GF-D8 (cell line): ENCODE measurements around the gene RBMS2.
A peak's percentile ranks its signal among the peaks of the same experiment; 100 is the strongest.
"Not testable (repeated sequence)": the region's sequence is repeated elsewhere in the genome, so short reads cannot be mapped to it uniquely, and the experiment has no call there.

Experiments
- DNase-seq: peaks from one replicate; lab custom pipeline; 2025; lab: John Stamatoyannopoulos, UW

RBMS2 gene

GRCh38 chr12:56517854-56518253 lies 3.8 kb upstream of the RBMS2 start:
- no peak for DNase-seq

GRCh38 chr12:56518570-56518969 lies 3.0 kb upstream of the RBMS2 start:
- no peak for DNase-seq

GRCh38 chr12:56520048-56520447 lies 1.6 kb upstream of the RBMS2 start:
- no peak for DNase-seq

GRCh38 chr12:56520506-56520905 lies 1.1 kb upstream of the RBMS2 start:
- DNase-seq: no peak

GRCh38 chr12:56521209-56521589 lies 421 bp upstream of the RBMS2 start:
- DNase-seq: no peak

GRCh38 chr12:56522411-56523193 lies 982 bp downstream of the RBMS2 start:
- no peak for DNase-seq

GRCh38 chr12:56528846-56529245 lies 7.2 kb downstream of the RBMS2 start:
- DNase-seq: no peak

- DNase-seq: no peak
Measured at GRCh38 chr12:56529656-56530055, 8.0 kb downstream of the RBMS2 start.

GRCh38 chr12:56530390-56531055 lies 8.9 kb downstream of the RBMS2 start:
- DNase-seq: no peak

- no peak for DNase-seq
Measured at GRCh38 chr12:56537546-56537945, 15.9 kb downstream of the RBMS2 start.

GRCh38 chr12:56541631-56542030 lies 20.0 kb downstream of the RBMS2 start:
- DNase-seq: no peak

- no peak for DNase-seq
Measured at GRCh38 chr12:56542164-56542563, 20.5 kb downstream of the RBMS2 start.

- no peak for DNase-seq
Measured at GRCh38 chr12:56545023-56545604, 23.5 kb downstream of the RBMS2 start.

- DNase-seq: peak; percentile 45
Measured at GRCh38 chr12:56546680-56547079, 25.1 kb downstream of the RBMS2 start.

- no peak for DNase-seq
Measured at GRCh38 chr12:56551070-56551469, 29.4 kb downstream of the RBMS2 start.

- peak; percentile 49 for DNase-seq
Measured at GRCh38 chr12:56565510-56566101, 44.0 kb downstream of the RBMS2 start.

- no peak for DNase-seq
Measured at GRCh38 chr12:56568146-56568545, 46.5 kb downstream of the RBMS2 start.

GRCh38 chr12:56571121-56571520 lies 49.5 kb downstream of the RBMS2 start:
- no peak for DNase-seq

GRCh38 chr12:56572288-56572687 lies 50.7 kb downstream of the RBMS2 start:
- no peak for DNase-seq

GRCh38 chr12:56574210-56574609 lies 52.6 kb downstream of the RBMS2 start:
- DNase-seq: peak; percentile 44

- DNase-seq: not testable (repeated sequence)
Measured at GRCh38 chr12:56577248-56577647, 55.6 kb downstream of the RBMS2 start.

- DNase-seq: no peak
Measured at GRCh38 chr12:56578983-56579546, 57.4 kb downstream of the RBMS2 start.
